GM12865 (cell line): ENCODE measurements around the gene ITPKB.

Experiments
- DNase-seq: peaks from one replicate; pipeline ENCODE4 v3.0.0; 2010; ENCODE audit warnings: low read depth
- H3K4me3 ChIP-seq: 2 replicates; pipeline ENCODE4 v1.5.1; 2011; ENCODE audit warnings: mild to moderate bottlenecking, low read depth, low read length, control low read depth
- TF ChIP-seq, protein P1 (sequence below): IDR thresholded peaks from 2 replicates; pipeline ENCODE4 v1.5.1; 2011; ENCODE audit warnings: low read length, control low read depth, low read depth, inconsistent platforms; ENCODE audit not compliant: insufficient read depth; ENCODE audit errors: missing control alignments

Gene ITPKB

DNA sequence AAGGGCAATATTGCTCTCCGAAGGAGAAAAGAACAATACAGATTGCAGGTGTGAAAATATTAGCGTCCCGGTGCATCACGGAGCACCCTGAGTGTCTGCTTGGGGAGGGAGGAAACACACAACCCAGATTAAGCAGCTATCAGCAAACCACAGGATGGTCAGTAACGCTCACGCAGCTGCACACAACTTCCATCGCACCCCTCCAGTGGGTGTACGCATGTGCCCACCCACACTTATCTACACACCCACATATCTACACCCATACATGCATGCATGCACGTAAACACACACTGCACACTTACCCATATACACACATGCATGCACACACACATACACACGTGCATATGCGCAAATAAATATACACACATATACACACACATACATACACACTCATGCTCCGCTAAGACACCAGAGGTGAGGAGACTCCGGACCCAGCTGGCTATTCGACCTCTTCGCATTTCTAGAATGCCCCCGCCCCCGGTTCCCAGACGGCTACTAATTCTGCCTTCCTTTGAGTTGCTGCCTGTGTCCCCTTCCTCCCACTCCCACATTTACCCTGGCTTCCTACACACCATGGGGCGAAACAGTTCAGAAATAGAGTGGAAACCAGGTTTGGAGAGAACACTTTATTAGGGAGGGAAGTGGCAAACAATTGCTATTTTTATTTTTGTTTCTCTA, 26.2 kb downstream of the ITPKB start:
- DNase-seq = no peak
- no peak overlapping the region for H3K4me3 ChIP-seq
- TF ChIP-seq, protein P1, sequence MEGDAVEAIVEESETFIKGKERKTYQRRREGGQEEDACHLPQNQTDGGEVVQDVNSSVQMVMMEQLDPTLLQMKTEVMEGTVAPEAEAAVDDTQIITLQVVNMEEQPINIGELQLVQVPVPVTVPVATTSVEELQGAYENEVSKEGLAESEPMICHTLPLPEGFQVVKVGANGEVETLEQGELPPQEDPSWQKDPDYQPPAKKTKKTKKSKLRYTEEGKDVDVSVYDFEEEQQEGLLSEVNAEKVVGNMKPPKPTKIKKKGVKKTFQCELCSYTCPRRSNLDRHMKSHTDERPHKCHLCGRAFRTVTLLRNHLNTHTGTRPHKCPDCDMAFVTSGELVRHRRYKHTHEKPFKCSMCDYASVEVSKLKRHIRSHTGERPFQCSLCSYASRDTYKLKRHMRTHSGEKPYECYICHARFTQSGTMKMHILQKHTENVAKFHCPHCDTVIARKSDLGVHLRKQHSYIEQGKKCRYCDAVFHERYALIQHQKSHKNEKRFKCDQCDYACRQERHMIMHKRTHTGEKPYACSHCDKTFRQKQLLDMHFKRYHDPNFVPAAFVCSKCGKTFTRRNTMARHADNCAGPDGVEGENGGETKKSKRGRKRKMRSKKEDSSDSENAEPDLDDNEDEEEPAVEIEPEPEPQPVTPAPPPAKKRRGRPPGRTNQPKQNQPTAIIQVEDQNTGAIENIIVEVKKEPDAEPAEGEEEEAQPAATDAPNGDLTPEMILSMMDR = no peak

DNA sequence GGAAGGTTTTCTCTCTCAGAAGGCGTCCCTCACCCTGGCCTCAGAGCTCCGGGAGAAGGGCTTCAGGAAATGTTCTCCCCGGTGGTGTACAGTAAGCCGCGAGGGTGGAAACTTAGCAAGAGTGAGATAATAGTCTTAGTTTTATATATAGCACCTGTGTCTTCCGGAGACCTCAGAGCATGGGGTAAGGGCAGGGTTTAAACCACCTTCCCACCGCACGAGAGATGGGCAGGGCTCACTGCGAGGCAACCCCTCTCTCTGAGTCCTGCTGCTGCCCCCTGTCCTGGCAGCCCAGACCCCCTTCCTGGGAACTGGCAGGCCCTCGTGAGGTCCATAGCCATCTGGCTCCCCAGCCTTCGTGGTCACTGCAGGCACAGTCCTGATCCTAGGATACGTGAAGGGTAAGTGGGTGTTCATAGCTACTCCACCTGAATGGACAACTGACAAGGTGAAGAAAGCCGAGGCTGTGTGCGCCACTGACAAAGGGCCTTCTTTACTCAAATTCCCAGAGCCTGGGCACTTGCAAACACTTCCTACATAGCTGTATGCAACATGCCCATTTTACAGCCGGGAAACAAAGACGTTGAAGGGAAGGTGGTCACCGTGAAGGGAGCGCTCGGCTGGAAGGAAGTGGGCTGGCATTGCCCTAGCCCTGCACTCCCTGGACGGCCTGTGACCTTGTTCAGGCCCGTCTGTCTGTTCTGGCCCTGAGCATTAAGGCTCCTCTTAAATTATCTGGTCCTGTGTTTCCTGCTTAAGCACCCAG, 26.9 kb downstream of the ITPKB start:
- H3K4me3 ChIP-seq = no peak overlapping the region; the same call in 1 of the 2 replicates
- DNase-seq = peak; percentile 75
- TF ChIP-seq, protein P1 = no peak

DNA sequence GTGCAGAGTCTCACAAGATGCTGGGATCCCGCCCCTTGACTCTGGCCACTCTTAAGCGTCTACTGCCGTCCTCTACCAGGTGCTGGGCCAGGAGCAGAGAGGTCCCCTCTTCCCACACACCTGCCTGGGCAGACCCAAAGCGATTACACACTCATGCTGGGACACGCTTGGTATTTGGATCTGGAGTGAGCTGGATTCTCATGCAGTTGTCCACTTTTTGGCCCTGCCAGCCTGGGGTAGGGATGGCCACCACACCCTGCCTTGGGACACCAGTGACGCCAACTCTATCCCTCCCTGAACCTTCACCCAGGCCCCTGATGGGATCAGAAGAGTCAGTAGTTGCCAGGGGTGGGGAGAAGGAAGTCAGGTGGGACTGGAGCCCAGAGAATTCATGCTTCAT, 28.6 kb downstream of the ITPKB start:
- H3K4me3 ChIP-seq = no peak overlapping the region
- DNase-seq = no peak
- TF ChIP-seq, protein P1 = no peak

DNA sequence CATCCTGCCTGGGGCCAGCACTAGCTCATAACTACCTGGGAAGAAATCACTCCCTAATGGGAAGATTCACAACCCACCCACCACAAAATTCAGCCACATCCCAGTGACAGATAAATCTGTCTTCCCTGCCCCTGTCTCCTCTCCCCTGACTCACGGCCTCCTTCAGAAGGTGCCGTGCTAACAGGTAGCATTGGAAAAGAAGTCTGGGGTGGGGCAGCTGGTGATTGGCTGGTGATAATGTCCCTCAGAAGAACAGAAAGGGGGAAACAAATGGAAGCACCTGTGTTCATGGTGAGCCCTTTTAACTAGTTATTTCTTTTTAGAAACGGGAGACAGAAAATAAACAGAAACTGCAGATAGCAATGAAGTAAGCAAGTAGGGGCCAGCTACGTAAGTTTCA, 29.1 kb downstream of the ITPKB start:
- TF ChIP-seq, protein P1 = no peak
- no peak for DNase-seq
- no peak overlapping the region for H3K4me3 ChIP-seq

DNA sequence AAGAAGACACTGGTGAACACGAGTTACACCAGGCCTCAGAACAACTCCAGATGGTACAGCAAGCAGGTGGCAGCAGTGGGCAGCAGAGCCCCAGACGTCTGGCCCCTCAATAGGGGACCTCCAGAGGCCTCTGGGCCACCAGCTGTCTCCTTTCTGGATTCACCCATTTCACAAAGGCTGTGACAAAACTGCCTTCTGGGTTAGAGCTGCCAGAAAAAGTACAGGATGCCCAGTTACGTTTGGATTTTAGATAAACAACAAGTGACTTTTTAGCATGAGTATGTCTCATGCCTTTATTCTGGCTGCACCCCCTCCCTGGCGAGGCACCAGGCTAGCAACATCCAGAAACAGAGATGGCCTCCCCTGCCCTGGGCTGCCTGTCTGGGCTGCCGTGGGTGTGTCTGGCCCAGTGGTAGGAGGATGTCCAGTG, 30.1 kb downstream of the ITPKB start:
- no peak overlapping the region for H3K4me3 ChIP-seq
- TF ChIP-seq, protein P1 = no peak
- no peak for DNase-seq

DNA sequence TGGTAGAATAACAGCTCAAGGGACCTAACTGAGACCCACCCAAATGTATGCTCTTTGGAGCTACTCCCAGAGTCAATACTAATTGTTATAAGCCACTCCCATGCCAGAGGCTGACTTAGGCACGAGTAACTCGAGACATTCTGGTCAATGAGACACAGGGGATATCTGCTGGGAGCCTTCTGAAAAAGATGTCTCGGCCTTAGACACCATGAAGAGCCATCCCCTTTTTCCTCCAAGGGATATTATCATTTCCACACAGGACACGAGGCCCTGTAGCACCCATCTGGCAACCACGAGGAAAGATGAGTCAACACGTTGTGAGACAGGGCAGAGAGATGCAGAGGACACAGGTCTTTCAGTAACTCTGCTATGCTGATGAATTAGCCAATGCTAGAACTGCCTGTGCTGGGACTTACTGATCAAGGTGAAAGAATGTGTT, 30.7 kb downstream of the ITPKB start:
- DNase-seq = no peak
- TF ChIP-seq, protein P1 = no peak
- no peak overlapping the region for H3K4me3 ChIP-seq
